ENCODE data around the gene ZNF443. TPM values are rescaled to one million over a fixed set of nuclear protein-coding genes. Genes with fewer than 3 reads are reported as not detected.
"Not testable (repeated sequence)": the region's sequence is repeated elsewhere in the genome, so short reads cannot be mapped to it uniquely, and the experiment has no call there.

Gene ZNF443
- total RNA-seq = 2.3 TPM
- long read RNA-seq, partial matches to known transcripts = 1 of 6 reads
- long read RNA-seq, other reads (novel, unspliced or antisense) = 1 of 6 reads

DNA sequence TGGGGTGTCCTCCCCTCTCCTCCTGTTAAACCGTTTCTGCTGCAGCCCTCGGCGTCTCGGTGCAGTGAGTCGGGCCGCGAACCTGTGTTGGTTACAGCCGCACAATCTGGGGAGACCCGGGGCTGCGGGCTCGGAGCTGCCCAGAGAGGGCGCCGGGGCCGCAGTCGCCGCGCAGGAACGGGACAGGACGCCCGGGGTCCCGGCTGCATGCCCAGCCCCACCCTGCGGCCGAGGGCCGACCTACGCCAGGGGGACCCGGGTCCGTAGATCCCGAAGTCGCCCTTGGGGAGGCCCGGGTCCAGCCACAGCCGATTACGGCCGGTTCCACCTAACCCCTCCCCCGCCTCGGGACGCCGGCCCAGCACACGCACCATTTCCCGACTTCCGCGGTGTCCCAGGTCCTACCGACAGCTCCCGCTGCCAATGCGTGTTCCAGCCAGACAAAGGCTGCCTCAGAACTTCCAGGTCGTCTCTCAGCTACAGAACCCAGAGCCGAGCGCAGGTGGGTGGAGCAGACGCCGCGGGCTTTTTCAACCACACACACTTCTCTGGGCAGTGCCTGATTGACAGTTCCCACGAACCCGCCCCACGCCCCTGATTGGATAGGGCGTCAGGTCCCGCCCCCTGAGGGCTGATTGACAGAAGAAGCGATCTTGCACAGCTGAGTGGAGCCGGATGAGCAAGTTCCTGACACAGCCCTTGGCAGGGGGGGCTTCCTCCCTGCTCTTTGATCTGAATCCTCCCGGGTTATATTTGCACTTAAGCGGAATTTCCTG is at the start of gene ZNF443:
Gene ZNF443, minus strand, starts transcription at position 481 of the 776 bp plus-strand sequence. Its CDS starts 107 bp downstream, at position 374.
- intact Hi-C loops (cut with micrococcal nuclease) = no loop called here
- DNase-seq (peak; percentile 99), ATAC-seq (peak; percentile 100)

- intact Hi-C loops (cut with micrococcal nuclease); ATAC-seq; DNase-seq: not testable (repeated sequence)
Measured at GRCh38 chr19:12486265-12486783, 45.5 kb upstream of the ZNF443 start.

DNA sequence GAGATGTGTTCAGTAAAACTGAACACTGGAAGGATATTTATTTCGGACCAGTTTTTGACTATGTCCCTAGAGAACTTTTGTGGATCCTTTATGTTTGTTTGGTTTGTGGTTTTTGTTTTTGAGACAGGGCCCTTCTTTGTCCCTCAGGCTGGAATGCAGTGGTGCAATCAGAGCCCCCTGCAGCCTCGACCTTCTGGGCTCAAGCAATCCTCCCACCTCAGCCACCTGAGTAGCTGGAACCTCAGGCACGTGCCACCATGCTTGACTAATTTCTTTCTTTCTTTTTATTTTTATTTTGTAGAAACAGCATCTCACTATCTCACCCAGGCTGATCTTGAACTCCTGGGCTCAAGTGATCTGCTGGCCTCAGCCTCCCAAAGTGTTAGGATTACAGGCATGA is 44.8 kb upstream of the ZNF443 start:
- intact Hi-C loops (cut with micrococcal nuclease) = no loop called here
- DNase-seq (no peak), ATAC-seq (no peak)

GRCh38 chr19:12485052-12485416 is 44.2 kb upstream of the ZNF443 start:
- ATAC-seq (peak; percentile 61), DNase-seq (no peak)
- intact Hi-C loops (cut with micrococcal nuclease) = no loop called here

GRCh38 chr19:12484371-12485051 is 43.7 kb upstream of the ZNF443 start, which contains the start of gene ZNF709:
ZNF709 (minus strand) TSS chr19:12484816; CDS start chr19:12484657, 159 bp downstream.
- ATAC-seq (peak; percentile 100), DNase-seq (peak; percentile 94)
- intact Hi-C loops (cut with micrococcal nuclease) = no loop called here

GRCh38 chr19:12484011-12484370 is 43.2 kb upstream of the ZNF443 start:
- intact Hi-C loops (cut with micrococcal nuclease) = no loop called here
- ATAC-seq = no peak
- DNase-seq = no peak

- intact Hi-C loops (cut with micrococcal nuclease) = no loop called here
- DNase-seq (no peak), ATAC-seq (no peak)
Measured at GRCh38 chr19:12482509-12482886, 41.7 kb upstream of the ZNF443 start.

DNA sequence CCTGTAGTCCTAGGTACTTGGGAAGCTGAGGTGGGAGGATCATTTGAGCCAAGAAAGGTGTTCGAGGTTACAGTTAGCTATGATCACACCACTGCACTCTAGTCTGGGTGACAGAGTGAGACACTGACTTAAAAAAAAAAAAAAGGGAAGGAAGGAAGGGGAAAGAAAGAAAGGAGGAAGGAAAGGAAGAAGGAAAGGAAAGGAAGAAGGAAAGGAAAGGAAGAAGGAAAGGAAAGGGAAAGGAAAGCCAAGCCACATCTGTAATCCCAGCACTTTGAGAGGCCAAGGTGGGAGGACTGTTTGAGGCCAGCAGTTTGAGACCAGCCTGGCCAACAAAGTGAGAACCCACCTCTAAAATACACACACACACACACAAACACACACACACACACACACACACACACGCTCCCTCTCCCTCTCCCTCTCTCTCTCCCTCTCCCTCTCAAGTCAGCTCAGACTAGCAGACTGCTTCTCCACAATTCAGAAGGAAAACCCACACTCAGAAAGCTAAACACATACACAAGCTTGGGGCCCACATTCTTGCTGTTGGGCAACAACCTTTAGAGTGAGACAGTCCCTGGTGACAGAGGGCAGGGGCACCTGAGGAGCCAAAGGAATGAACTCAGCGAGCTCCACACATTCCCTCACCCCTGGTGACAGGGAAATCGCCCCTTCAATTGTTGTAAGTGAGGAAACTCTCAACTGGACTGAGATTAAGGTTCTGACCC is 41.1 kb upstream of the ZNF443 start:
- DNase-seq (no peak), ATAC-seq (no peak)
- intact Hi-C loops (cut with micrococcal nuclease) = no loop called here

DNA sequence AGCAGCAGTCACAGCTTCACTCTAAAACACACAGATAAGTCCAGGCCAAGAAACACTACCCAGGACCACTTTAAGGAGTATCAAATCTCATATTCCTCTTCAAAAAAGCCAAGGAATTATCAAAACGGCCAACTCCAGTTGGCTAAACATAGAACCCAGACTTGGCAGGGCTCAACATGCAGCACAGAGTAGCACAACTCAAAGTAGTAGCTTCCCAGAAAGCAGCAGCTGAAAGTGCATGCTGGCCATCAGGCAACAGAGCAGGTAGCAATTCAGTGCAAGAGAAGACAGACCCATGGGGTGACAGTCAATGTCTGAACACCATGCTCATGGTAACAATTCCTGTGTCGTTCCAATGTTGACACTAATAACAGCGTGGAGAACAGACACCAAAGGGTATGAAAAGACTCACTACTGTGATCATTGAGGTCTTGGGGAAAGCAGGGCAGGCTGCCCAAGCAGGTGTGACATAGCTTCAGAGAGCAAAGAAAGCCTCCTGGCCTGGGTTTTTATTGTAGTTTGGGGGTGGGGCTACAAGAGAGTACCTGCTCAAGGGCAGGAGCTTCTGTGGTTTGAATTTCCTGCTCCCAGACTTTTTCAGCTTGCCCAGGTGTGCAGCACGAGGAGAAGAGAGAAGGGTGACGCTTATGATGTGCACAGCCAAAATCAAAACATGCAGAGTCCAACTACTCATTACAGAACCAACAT is 37.6 kb upstream of the ZNF443 start:
- peak; percentile 63 for ATAC-seq
- intact Hi-C loops (cut with micrococcal nuclease) = no loop called here
- no peak for DNase-seq

DNA sequence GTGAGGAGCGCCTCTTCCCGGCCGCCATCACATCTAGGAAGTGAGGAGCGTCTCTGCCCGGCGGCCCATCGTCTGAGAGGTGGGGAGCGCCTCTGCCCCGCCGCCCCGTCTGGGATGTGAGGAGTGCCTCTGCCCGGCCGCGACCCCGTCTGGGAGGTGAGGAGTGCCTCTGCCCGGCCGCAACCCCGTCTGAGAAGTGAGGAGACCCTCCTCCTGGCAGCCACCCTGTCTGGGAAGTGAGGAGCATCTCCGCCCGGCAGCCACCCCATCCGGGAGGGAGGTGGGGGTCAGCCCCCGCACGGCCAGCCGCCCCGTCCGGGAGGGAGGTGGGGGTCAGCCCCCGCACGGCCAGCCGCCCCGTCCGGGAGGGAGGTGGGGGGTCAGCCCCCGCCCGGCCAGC is 26.8 kb upstream of the ZNF443 start:
- DNase-seq; ATAC-seq; intact Hi-C loops (cut with micrococcal nuclease): not testable (repeated sequence)

DNA sequence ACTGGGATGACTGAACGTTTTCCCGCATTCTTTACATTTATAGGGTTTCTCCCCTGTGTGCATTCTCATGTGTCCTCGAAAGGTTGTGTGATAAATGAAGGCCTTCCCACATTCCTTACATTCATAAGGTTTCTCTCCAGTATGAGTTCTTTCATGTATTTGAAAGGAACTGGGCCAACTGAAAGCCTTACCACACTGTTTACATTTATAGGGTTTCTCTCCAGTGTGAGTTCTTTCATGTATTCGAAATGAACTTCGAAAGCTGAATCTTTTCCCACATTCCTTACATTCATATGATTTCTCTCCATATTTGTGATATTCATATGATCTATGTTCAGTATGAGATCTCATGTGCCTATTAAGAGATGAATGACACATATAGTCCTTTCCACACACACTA is 24.4 kb upstream of the ZNF443 start:
- intact Hi-C loops (cut with micrococcal nuclease) = no loop called here
- ATAC-seq (no peak), DNase-seq (no peak)

DNA sequence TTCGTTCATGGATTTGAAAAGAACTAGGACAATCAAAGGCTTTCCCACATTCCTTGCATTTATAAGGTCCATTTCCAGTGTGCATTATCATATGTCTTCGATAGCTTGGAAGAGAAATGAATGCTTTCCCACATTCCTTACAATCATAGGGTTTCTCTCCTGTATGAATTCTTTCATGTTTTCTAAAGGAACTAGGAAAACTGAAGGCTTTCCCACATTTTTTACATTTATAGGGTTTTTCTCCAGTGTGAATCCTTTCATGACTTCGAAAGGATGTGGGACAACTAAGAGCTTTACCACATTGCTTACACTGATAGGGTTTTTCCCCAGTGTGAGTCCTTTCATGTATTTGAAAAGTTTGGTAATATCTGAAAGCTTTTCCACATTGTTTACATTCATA is 23.9 kb upstream of the ZNF443 start:
- no peak for DNase-seq

DNA sequence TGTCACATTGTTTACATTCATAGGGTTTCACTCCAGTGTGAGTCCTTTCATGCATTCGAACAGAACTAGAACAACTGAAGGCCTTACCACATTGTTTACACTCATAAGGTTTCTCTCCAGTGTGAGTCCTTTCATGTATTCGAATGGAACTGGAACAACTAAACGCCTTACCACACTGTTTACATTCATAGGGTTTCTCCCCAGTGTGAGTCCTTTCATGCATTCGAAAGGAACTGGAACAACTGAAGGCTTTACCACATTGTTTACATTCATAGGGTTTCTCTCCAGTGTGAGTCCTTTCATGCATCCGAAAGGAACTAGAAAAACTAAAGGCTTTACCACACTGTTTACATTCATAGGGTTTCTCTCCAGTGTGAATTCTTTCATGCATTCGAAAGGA is 23.3 kb upstream of the ZNF443 start:
- ATAC-seq; intact Hi-C loops (cut with micrococcal nuclease); DNase-seq: not testable (repeated sequence)

More for the DNA sequence above, 23.9 kb upstream of the ZNF443 start:
- no peak for ATAC-seq
- intact Hi-C loops (cut with micrococcal nuclease) = no loop called here

GRCh38 chr19:12453495-12453894 is 12.7 kb upstream of the ZNF443 start:
- intact Hi-C loops (cut with micrococcal nuclease) = no loop called here
- ATAC-seq (no peak), DNase-seq (no peak)

DNA sequence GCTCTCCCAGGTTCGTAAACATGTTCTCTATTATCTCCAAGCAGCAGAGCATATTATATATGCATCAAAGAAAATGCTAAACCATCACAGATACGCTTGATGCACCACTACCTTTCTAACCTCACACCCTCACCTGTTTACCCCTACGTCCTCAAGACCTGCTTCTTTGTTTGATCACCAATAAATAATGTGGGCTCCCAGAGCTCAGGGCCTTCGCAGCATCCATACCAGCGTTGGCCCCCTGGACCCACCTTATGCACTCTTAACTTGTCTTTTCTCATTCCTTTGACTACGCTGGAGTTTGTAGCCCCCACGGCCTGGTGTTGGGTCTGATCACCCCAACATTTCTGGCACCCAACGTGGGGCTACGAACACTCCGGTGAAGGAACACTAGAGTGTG is 10.0 kb upstream of the ZNF443 start:
- intact Hi-C loops (cut with micrococcal nuclease) = no loop called here
- DNase-seq = no peak
- no peak for ATAC-seq

DNA sequence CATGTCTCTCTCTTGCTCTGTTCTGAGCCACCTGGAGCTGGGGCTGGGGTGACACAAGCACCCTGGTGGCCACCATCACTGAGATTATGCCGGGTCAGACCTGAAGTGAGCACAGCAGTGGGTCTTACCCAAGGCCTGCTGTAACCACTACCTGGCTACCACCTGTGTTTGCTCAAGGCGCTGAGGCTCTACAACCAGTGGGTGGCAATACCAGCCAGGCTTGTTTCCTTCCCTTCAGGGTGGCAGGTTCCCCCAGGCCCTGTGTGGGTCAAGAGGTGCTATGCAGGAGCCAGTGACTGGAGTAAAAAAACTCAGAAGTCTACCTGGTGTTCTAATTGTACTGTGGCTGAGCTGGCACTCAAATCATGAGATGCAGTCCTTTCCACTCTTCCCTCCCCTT is 8.0 kb upstream of the ZNF443 start:
- ATAC-seq = no peak
- intact Hi-C loops (cut with micrococcal nuclease) = no loop called here
- no peak for DNase-seq

- DNase-seq; intact Hi-C loops (cut with micrococcal nuclease): not testable (repeated sequence)
- peak; percentile 31 for ATAC-seq
Measured at GRCh38 chr19:12439686-12440540, 908 bp downstream of the ZNF443 start.

- ATAC-seq; DNase-seq; intact Hi-C loops (cut with micrococcal nuclease): not testable (repeated sequence)
Measured at GRCh38 chr19:12430726-12431299, 10.0 kb downstream of the ZNF443 start.
